HepG2 (cell line): ENCODE data around the gene KPNB1. TPM values are rescaled to one million over a fixed set of nuclear protein-coding genes. Genes with fewer than 3 reads are reported as not detected.

Experiments
- EEA1 ChIP-seq: sonication (generic); formaldehyde crosslinking; IDR thresholded peaks from 2 replicates; pipeline ENCODE4 v1.5.1; 2020; ENCODE audit warnings: mild to moderate bottlenecking, missing genetic modification reagents, borderline replicate concordance
- ELF3 ChIP-seq: IDR thresholded peaks from 2 replicates; pipeline ENCODE4 v1.6.1; 2016; ENCODE audit warnings: missing genetic modification reagents, missing compliant biosample characterization
- FOXM1 ChIP-seq: sonication (generic); formaldehyde crosslinking; IDR thresholded peaks from 2 replicates; pipeline ENCODE4 v1.5.0; 2020; ENCODE audit warnings: missing genetic modification reagents
- HIVEP1 ChIP-seq: sonication (generic); formaldehyde crosslinking; IDR thresholded peaks from 2 replicates; pipeline ENCODE4 v1.4.0; 2020; ENCODE audit warnings: mild to moderate bottlenecking, missing genetic modification reagents
- KDM5B ChIP-seq: sonication (generic); formaldehyde crosslinking; IDR thresholded peaks from 2 replicates; pipeline ENCODE4 v1.4.0; 2020; ENCODE audit warnings: missing genetic modification reagents, mild to moderate bottlenecking, borderline replicate concordance
- NBN ChIP-seq: fragments of 450-650 bp; conservative IDR thresholded peaks from 2 replicates; pipeline ENCODE4 v1.6.1; 2017
- NFATC3 ChIP-seq: sonication (generic); formaldehyde crosslinking; IDR thresholded peaks from 2 replicates; pipeline ENCODE4 v1.5.1; 2020; ENCODE audit warnings: mild to moderate bottlenecking, missing genetic modification reagents
- POLR2A ChIP-seq, 2 experiments: IDR thresholded peaks; 2 replicates each; pipeline ENCODE4 v1.6.1; 2011; ENCODE audit warnings: low read depth in 2 of 2, low read length in 2 of 2, mild to moderate bottlenecking in 1 of 2, moderate library complexity in 1 of 2; ENCODE audit not compliant: insufficient read depth in 1 of 2
- RELA ChIP-seq: sonication (generic); formaldehyde crosslinking; IDR thresholded peaks from 2 replicates; pipeline ENCODE4 v1.4.0; 2020; ENCODE audit warnings: missing genetic modification reagents
- SMYD3 ChIP-seq: sonication (generic); formaldehyde crosslinking; IDR thresholded peaks from 2 replicates; pipeline ENCODE4 v1.8.1; 2023; ENCODE audit warnings: mild to moderate bottlenecking, missing genetic modification reagents
- ZBTB7A ChIP-seq: sonication (generic); formaldehyde crosslinking; IDR thresholded peaks from 2 replicates; pipeline ENCODE4 v1.8.0; 2022; ENCODE audit warnings: mild to moderate bottlenecking, missing genetic modification reagents
- ZNF335 ChIP-seq: sonication (generic); formaldehyde crosslinking; IDR thresholded peaks from 2 replicates; pipeline ENCODE4 v1.4.0; 2020; ENCODE audit warnings: missing genetic modification reagents
- ZNF547 ChIP-seq: sonication (generic); formaldehyde crosslinking; IDR thresholded peaks from 2 replicates; pipeline ENCODE4 v1.5.1; 2020; ENCODE audit warnings: mild to moderate bottlenecking, missing genetic modification reagents
- ZNF550 ChIP-seq: sonication (generic); formaldehyde crosslinking; IDR thresholded peaks from 2 replicates; pipeline ENCODE4 v1.4.0; 2020; ENCODE audit warnings: mild to moderate bottlenecking, missing genetic modification reagents, borderline replicate concordance
- ZNF724P ChIP-seq: sonication (generic); formaldehyde crosslinking; IDR thresholded peaks from 2 replicates; pipeline ENCODE4 v1.8.0; 2022; ENCODE audit warnings: missing genetic modification reagents, borderline replicate concordance
- ZNF792 ChIP-seq: IDR thresholded peaks from 2 replicates; pipeline ENCODE4 v1.6.1; 2016
- ZNF879 ChIP-seq: sonication (generic); formaldehyde crosslinking; IDR thresholded peaks from 2 replicates; pipeline ENCODE4 v1.8.1; 2023; ENCODE audit warnings: missing genetic modification reagents
- ZSCAN25 ChIP-seq: sonication (generic); formaldehyde crosslinking; IDR thresholded peaks from 2 replicates; pipeline ENCODE4 v1.8.0; 2022; ENCODE audit warnings: mild to moderate bottlenecking, missing genetic modification reagents
- ZSCAN31 ChIP-seq: sonication (generic); formaldehyde crosslinking; IDR thresholded peaks from 2 replicates; pipeline ENCODE4 v1.5.0; 2020; ENCODE audit warnings: low read depth, mild to moderate bottlenecking, missing genetic modification reagents
- polyA plus RNA-seq, 8 experiments: library from polyadenylated mRNA; depleted of rRNA in 3 of 8; stranded (reverse) in 7 of 8; unstranded in 1 of 8; fragments of >200 nt; fragmentation: Illumina TruSeq in 4 of 8; extraction: Trizol in 4 of 8; gene quantifications; 2 replicates each; pipeline versions ENCODE4 v1.2.1 to v1.2.3, GENCODE V29; 2011 to 2016; ENCODE audit warnings: low read depth in 4 of 8, missing spikeins in 1 of 8, mixed read lengths in 1 of 8; ENCODE audit not compliant: insufficient read depth in 1 of 8
- total RNA-seq, 5 experiments: library from RNA; depleted of rRNA; stranded (reverse); fragments of >200 nt; fragmentation: Illumina TruSeq; extraction: Trizol; gene quantifications; 2 replicates each; pipeline ENCODE4 v1.2.3, GENCODE V29; 2016; ENCODE audit warnings: low read depth in 1 of 5
- TF ChIP-seq, protein P1 (sequence below): sonication (generic); formaldehyde crosslinking; IDR thresholded peaks from 2 replicates; pipeline ENCODE4 v1.4.0; 2020; ENCODE audit warnings: missing genetic modification reagents, borderline replicate concordance
- TF ChIP-seq, protein P2 (sequence below): sonication (generic); formaldehyde crosslinking; IDR thresholded peaks from 2 replicates; pipeline ENCODE4; 2020; ENCODE audit warnings: missing genetic modification reagents, mild to moderate bottlenecking, borderline replicate concordance
- TF ChIP-seq, protein P3 (sequence below): sonication (generic); formaldehyde crosslinking; IDR thresholded peaks from 2 replicates; pipeline ENCODE4 v1.8.0; 2022; ENCODE audit warnings: mild to moderate bottlenecking, missing genetic modification reagents
- TF ChIP-seq, protein P4 (sequence below): sonication (generic); formaldehyde crosslinking; IDR thresholded peaks from 2 replicates; pipeline ENCODE4 v1.4.0; 2020; ENCODE audit warnings: mild to moderate bottlenecking, missing genetic modification reagents

KPNB1 gene
- total and polyA plus RNA-seq, 2 of the 13 experiments (the other 11 are each of a cell fraction or from before 2014, with no cell fraction given) = 164 to 424 TPM

DNA sequence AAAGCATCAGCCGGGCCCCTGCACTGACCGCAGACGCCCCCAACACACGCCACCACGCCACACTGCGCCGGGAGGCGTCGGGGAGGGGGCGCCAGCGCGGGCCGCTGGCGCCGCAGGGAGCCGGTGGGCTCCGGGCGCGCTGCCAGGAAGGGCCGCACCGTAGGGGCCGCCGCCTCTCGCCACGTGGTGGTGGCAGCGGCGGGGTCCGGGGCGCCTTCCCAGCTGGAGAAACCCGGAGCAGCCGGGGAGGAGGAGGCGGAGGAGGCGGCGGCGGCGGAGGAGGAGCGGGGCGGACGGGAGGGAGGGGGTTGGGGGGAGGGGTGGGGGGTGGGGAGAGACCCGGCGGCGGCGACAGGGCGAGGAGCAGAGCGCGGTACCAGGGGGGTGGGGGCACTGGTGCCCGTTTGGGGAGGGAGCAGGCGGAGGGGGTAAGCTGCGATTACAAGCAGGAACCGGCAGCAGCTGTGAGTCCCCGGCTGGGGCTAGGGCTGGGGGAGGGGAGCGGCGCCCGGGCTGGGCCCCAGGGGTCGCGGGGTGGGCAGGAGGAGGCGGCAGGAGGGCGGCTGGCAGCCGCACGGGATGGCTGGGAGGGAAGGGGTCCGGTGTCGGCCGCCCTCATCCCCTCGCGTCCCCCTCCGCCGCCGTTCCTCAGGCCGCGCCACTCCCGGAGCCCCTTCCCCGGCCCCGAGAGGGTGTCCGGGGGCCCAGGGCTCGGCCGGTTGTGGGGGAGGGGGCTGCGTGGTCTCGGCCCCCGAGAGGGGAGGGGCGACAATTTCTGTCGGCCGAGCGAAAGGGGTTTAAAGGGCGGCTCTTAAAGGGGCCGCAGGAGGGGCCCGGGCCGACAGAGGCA lies 44.2 kb downstream of the KPNB1 start, which contains the start of gene TBKBP1 (continued):
- TF ChIP-seq, protein P1, sequence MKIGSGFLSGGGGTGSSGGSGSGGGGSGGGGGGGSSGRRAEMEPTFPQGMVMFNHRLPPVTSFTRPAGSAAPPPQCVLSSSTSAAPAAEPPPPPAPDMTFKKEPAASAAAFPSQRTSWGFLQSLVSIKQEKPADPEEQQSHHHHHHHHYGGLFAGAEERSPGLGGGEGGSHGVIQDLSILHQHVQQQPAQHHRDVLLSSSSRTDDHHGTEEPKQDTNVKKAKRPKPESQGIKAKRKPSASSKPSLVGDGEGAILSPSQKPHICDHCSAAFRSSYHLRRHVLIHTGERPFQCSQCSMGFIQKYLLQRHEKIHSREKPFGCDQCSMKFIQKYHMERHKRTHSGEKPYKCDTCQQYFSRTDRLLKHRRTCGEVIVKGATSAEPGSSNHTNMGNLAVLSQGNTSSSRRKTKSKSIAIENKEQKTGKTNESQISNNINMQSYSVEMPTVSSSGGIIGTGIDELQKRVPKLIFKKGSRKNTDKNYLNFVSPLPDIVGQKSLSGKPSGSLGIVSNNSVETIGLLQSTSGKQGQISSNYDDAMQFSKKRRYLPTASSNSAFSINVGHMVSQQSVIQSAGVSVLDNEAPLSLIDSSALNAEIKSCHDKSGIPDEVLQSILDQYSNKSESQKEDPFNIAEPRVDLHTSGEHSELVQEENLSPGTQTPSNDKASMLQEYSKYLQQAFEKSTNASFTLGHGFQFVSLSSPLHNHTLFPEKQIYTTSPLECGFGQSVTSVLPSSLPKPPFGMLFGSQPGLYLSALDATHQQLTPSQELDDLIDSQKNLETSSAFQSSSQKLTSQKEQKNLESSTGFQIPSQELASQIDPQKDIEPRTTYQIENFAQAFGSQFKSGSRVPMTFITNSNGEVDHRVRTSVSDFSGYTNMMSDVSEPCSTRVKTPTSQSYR (CRISPR knock-in tag) = peak; percentile 95
- TF ChIP-seq ZNF550 (CRISPR knock-in tag) (no peak), POLR2A (IDR thresholded peaks at IDR 0.05; ENCODE audit: insufficient read depth in 1 of 2, low read depth in 2 of 2, low read length in 2 of 2) (peak in 1 of 2 experiments; percentile 48; a peak in 1 of 4 replicates), ZSCAN25 (peak; percentile 68; the same call in 1 of the 2 replicates), SMYD3 (CRISPR knock-in tag) (no peak), NBN (no peak), ZNF879 (CRISPR knock-in tag) (no peak), EEA1 (no peak), FOXM1 (CRISPR knock-in tag) (no peak), RELA (CRISPR knock-in tag) (no peak), ELF3 (CRISPR knock-in tag) (no peak), ZNF724P (no peak), ZSCAN31 (CRISPR knock-in tag) (no peak), ZNF792 (CRISPR knock-in tag) (no peak), ZNF335 (CRISPR knock-in tag) (no peak), KDM5B (no peak), NFATC3 (CRISPR knock-in tag) (no peak), ZBTB7A (CRISPR knock-in tag) (peak; percentile 89), HIVEP1 (CRISPR knock-in tag) (no peak), ZNF547 (no peak)
- TF ChIP-seq, protein P2, sequence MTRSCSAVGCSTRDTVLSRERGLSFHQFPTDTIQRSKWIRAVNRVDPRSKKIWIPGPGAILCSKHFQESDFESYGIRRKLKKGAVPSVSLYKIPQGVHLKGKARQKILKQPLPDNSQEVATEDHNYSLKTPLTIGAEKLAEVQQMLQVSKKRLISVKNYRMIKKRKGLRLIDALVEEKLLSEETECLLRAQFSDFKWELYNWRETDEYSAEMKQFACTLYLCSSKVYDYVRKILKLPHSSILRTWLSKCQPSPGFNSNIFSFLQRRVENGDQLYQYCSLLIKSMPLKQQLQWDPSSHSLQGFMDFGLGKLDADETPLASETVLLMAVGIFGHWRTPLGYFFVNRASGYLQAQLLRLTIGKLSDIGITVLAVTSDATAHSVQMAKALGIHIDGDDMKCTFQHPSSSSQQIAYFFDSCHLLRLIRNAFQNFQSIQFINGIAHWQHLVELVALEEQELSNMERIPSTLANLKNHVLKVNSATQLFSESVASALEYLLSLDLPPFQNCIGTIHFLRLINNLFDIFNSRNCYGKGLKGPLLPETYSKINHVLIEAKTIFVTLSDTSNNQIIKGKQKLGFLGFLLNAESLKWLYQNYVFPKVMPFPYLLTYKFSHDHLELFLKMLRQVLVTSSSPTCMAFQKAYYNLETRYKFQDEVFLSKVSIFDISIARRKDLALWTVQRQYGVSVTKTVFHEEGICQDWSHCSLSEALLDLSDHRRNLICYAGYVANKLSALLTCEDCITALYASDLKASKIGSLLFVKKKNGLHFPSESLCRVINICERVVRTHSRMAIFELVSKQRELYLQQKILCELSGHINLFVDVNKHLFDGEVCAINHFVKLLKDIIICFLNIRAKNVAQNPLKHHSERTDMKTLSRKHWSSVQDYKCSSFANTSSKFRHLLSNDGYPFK (CRISPR knock-in tag) = no peak
- TF ChIP-seq, protein P3, sequence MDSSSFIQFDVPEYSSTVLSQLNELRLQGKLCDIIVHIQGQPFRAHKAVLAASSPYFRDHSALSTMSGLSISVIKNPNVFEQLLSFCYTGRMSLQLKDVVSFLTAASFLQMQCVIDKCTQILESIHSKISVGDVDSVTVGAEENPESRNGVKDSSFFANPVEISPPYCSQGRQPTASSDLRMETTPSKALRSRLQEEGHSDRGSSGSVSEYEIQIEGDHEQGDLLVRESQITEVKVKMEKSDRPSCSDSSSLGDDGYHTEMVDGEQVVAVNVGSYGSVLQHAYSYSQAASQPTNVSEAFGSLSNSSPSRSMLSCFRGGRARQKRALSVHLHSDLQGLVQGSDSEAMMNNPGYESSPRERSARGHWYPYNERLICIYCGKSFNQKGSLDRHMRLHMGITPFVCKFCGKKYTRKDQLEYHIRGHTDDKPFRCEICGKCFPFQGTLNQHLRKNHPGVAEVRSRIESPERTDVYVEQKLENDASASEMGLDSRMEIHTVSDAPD (CRISPR knock-in tag) = no peak
- TF ChIP-seq, protein P4, sequence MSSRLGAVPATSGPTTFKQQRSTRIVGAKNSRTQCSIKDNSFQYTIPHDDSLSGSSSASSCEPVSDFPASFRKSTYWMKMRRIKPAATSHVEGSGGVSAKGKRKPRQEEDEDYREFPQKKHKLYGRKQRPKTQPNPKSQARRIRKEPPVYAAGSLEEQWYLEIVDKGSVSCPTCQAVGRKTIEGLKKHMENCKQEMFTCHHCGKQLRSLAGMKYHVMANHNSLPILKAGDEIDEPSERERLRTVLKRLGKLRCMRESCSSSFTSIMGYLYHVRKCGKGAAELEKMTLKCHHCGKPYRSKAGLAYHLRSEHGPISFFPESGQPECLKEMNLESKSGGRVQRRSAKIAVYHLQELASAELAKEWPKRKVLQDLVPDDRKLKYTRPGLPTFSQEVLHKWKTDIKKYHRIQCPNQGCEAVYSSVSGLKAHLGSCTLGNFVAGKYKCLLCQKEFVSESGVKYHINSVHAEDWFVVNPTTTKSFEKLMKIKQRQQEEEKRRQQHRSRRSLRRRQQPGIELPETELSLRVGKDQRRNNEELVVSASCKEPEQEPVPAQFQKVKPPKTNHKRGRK = no peak
